ENCODE data around the gene RND2. TPM values are rescaled to one million over a fixed set of nuclear protein-coding genes. Genes with fewer than 3 reads are reported as not detected.

Gene RND2
- total RNA-seq, 4 donors from 2014 or later = 0.41 to 0.64 TPM; not detected in 2

DNA sequence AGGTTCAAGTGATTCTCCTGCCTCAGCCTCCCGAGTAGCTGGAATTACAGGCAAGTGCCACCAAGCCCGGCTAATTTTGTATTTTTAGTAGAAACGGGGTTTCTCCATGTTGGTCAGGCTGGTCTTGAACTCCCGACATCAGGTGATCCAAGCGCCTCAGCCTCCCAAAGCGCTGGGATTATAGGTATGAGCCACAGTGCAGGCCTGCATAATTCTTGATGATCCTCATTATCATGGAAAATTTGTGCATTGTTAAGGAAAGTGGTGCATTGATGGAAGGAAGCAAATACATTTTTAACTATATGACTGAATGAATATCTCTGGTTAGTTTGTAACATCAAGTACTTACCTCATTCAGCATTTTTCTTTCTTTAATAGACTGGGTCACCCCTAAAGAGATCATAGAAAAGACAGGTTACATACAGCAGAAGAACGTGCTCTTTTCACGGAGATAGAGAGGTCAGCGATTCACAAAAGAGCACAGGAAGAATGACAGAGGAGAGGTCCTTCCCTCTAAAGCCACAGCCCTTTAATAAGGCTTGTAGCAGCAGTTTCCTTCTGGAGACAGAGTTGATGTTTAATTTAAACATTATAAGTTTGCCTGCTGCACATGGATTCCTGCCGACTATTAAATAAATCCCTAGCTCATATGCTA, 38.1 kb downstream of the RND2 start:
- Histone ChIP-seq H3K36me3 (no peaks in the 10 kb centered on the region), H3K4me3 (no peak overlapping the region), H3K4me1 (no peaks in the 10 kb centered on the region), H3K9me3 (no peaks in the 10 kb centered on the region), H3K27ac (no peak overlapping the region), H3K27me3 (no peaks in the 10 kb centered on the region)
- intact Hi-C loops (cut with DNase I; ENCODE audit: low total_unique reads) = no loop called here
- in situ Hi-C loops (cut with MboI; ENCODE audit: low pct_ligation_motif_present in 1 of 4, low pct_unique_long_range_greater_than_20kb in 1 of 4, low sequenced_read_pairs in 3 of 4) = no loop called here
- DNase-seq = no peak
- WGBS, 2 donors (ENCODE audit: low coverage in 1 of 2) = 91 to 95% methylated on average over 4 to 10 of the region's 10 CpGs
- no peak for TF ChIP-seq CTCF (IDR thresholded peaks at IDR 0.05)
- TF ChIP-seq POLR2A (IDR thresholded peaks at IDR 0.05) = no peak
- no peak for TF ChIP-seq POLR2AphosphoS5 (IDR thresholded peaks at IDR 0.05)
- no peak for TF ChIP-seq EP300 (IDR thresholded peaks at IDR 0.05; ENCODE audit: low read depth)

- Histone ChIP-seq H3K4me1 (no peaks in the 10 kb centered on the region), H3K27me3 (no peaks in the 10 kb centered on the region), H3K27ac (no peak overlapping the region), H3K4me3 (no peak overlapping the region), H3K36me3 (no peaks in the 10 kb centered on the region), H3K9me3 (no peaks in the 10 kb centered on the region)
- intact Hi-C loops (cut with DNase I; ENCODE audit: low total_unique reads) (no loop called here), in situ Hi-C loops (cut with MboI; ENCODE audit: low pct_ligation_motif_present in 1 of 4, low pct_unique_long_range_greater_than_20kb in 1 of 4, low sequenced_read_pairs in 3 of 4) (no loop called here)
- DNase-seq = no peak
- WGBS, 2 donors (ENCODE audit: low coverage in 1 of 2) = 94 to 100% methylated on average over 3 to 6 of the region's 6 CpGs
- no peak for TF ChIP-seq CTCF (IDR thresholded peaks at IDR 0.05)
- no peak for TF ChIP-seq POLR2AphosphoS5 (IDR thresholded peaks at IDR 0.05)
- no peak for TF ChIP-seq EP300 (IDR thresholded peaks at IDR 0.05; ENCODE audit: low read depth)
- no peak for TF ChIP-seq POLR2A (IDR thresholded peaks at IDR 0.05)
Observed at GRCh38 chr17:43068570-43069367, 43.7 kb downstream of the RND2 start.

DNA sequence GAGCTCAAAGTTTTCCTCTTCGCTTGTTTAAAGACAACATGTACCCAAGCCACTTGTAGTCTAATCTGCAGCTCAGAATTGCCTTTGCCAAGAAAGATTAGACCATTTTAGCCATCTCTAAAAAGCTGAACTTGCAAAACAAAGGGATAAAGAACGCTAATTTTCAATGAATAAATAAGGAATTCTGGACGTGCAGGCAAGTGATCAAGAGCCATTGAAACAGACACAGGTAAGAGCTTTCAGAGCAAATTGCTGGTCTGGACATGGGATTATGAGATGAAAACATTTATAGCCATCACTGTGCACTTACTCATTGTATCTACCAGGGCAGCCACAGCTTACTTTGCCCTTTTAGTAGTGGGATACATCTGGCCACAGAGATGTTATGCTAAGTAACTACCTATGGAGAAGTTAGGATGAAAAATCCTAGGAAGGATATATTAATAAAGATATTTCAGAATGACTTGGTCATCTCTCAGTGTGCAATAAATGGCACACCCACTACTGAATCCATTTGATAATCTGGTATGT, 44.4 kb downstream of the RND2 start:
- no peaks in the 10 kb centered on the region for H3K4me1 ChIP-seq
- in situ Hi-C loops (cut with MboI; ENCODE audit: low pct_ligation_motif_present in 1 of 4, low pct_unique_long_range_greater_than_20kb in 1 of 4, low sequenced_read_pairs in 3 of 4) = no loop called here
- no peak for DNase-seq

More for the DNA sequence above, 44.4 kb downstream of the RND2 start:
- intact Hi-C loops (cut with DNase I; ENCODE audit: low total_unique reads) = no loop called here
- TF ChIP-seq POLR2A (IDR thresholded peaks at IDR 0.05) = no peak
- no peak for TF ChIP-seq EP300 (IDR thresholded peaks at IDR 0.05; ENCODE audit: low read depth)
- no peak for TF ChIP-seq POLR2AphosphoS5 (IDR thresholded peaks at IDR 0.05)
- TF ChIP-seq CTCF (IDR thresholded peaks at IDR 0.05) = no peak
- Histone ChIP-seq H3K27ac (no peak overlapping the region), H3K9me3 (no peaks in the 10 kb centered on the region), H3K4me3 (no peak overlapping the region), H3K27me3 (no peaks in the 10 kb centered on the region), H3K36me3 (no peaks in the 10 kb centered on the region)
- WGBS, 2 donors (ENCODE audit: low coverage in 1 of 2) = 87 to 95% methylated on average over 3 of the region's 3 CpGs

Data from transverse colon (tissue), 4 donors.